NT2/D1 (cell line): ENCODE results near the gene PANK4.

Experiments
- SUZ12 ChIP-seq: IDR thresholded peaks from 2 replicates; pipeline ENCODE4 v1.6.1; 2011; ENCODE audit not compliant: insufficient read length, insufficient read depth; ENCODE audit errors: extremely low read depth
- YY1 ChIP-seq: IDR thresholded peaks from 2 replicates; pipeline ENCODE4 v1.6.1; 2011; ENCODE audit not compliant: insufficient read length, insufficient read depth
- ZNF274 ChIP-seq: IDR thresholded peaks from 2 replicates; pipeline ENCODE4 v1.6.1; 2011; ENCODE audit warnings: mild to moderate bottlenecking, low read depth, low read length

- TF ChIP-seq YY1 (no peak), ZNF274 (no peak), SUZ12 (no peak)
These were observed 15.3 kb upstream of the PANK4 start for GRCh38 chr1:2541619-2542245.
